ENCODE data around the gene TUBA4A. TPM values are rescaled to one million over a fixed set of nuclear protein-coding genes. Genes with fewer than 3 reads are reported as not detected.

TUBA4A gene
- polyA plus RNA-seq, 1 donor (not counting 4 experiments of a cell fraction or from before 2014, with no cell fraction given), result 524 TPM

DNA sequence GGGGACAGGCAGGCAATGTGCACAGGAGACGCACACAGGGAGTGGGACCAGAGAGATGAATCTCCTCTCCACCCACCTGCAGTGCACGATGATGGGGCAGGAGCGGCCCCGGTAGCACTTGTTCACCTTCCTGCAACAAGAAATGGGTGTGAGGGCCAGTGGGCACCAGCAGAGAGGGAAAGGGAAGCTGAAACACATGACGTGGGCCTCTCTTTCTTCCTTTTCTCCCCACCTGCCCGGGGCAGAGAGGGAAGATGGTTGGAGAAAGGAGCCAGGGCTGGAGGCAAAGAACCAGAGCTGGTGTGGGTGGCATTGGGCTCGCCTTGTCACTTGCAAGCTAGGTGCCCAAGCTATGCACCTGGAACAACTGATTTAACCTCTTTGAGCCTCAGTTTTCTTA lies 37.7 kb upstream of the TUBA4A start:
- no peaks in the 10 kb centered on the region for H3K36me3 ChIP-seq (ENCODE audit: control insufficient read depth in 2 of 2, extremely low read depth in 1 of 2, insufficient read depth in 2 of 2, low read length in 2 of 2)
- no peaks in the 10 kb centered on the region for H3K79me2 ChIP-seq (ENCODE audit: control insufficient read depth, insufficient read depth, low read length)
- H2AFZ ChIP-seq (ENCODE audit: control insufficient read depth, low read length), result no peak overlapping the region
- DNase-seq (ENCODE audit: low read depth, low spot score), result no peak
- TF ChIP-seq EZH2 (IDR thresholded peaks at IDR 0.05; ENCODE audit: low read length), result no peak
- no peak overlapping the region for H3K9ac ChIP-seq (ENCODE audit: control insufficient read depth, extremely low read depth, insufficient read depth, low read length)
- H3K27me3 ChIP-seq (ENCODE audit: control insufficient read depth, extremely low read depth, insufficient read depth, low read length), result no peaks in the 10 kb centered on the region
- no peak overlapping the region for H3K4me2 ChIP-seq (ENCODE audit: control insufficient read depth, extremely low read depth, insufficient read depth, low read depth, low read length)
- no peaks in the 10 kb centered on the region for H3K9me1 ChIP-seq (ENCODE audit: control insufficient read depth, extremely low read depth, insufficient read depth, low read length)
- FAIRE-seq, result no peak
- dilution Hi-C loops (cut with MboI; ENCODE audit: extremely low pct_ligation_motif_present, low sequenced_read_pairs), result no loop called here
- no peak overlapping the region for H3K27ac ChIP-seq (ENCODE audit: control insufficient read depth, insufficient read depth, low read length)
- peaks cover 22% of the 10 kb centered on the region for H3K4me1 ChIP-seq (ENCODE audit: control insufficient read depth, extremely low read depth, insufficient read depth, low read length)
- no peaks in the 10 kb centered on the region for H4K20me1 ChIP-seq (ENCODE audit: control insufficient read depth, extremely low read depth, insufficient read depth, low read length)
- H3K4me3 ChIP-seq (ENCODE audit: control insufficient read depth in 2 of 3, extremely low read depth in 1 of 3, insufficient read depth in 2 of 3, low read depth in 1 of 3, low read length in 3 of 3), result no peak overlapping the region
- H3K9me3 ChIP-seq (ENCODE audit: control insufficient read depth, low read depth, low read length), result no peaks in the 10 kb centered on the region

DNA sequence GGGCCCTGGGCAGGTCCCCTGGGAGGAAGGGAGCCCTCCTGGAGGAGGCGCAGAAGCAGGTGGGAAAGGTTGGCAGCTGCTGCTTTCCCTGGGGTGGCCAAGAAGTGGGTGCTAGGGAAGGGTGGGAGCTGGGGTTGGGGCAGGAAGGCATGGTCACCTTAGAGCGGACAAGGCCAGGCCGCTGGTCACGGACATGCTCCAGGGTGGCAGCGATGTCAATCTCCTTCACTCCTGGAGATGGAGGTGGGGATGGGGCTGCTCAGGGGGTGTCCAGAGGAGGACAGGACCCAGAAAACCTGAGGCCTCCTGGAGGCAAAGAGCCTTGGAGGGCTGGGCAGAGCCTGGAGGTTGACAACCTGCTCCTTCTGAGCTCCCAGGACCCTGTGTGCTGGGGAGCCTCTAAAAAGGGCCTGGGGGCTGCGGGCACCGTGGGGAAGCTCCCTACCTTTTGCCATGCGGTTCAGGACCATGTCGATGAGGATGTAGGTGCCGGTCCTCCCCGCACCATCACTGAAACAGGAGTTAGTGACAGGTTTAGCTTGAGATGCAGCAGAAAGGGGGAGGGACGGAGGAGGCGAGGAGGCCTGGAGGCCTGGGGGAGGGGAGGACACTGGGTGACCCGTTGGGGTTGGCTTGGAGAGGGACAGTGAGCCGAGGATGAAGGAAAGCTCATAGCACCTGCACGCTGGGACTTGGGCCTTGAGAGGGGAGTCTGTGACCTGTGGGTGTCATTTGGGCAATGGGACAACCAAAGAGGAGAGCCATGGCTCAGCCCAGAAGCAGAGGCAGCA lies 36.9 kb upstream of the TUBA4A start:
- dilution Hi-C loops (cut with MboI; ENCODE audit: extremely low pct_ligation_motif_present, low sequenced_read_pairs), result no loop called here

More for the DNA sequence above, 36.9 kb upstream of the TUBA4A start:
- H3K27ac ChIP-seq (ENCODE audit: control insufficient read depth, insufficient read depth, low read length), result no peak overlapping the region
- FAIRE-seq (no peak), DNase-seq (ENCODE audit: low read depth, low spot score) (no peak)
- TF ChIP-seq EZH2 (IDR thresholded peaks at IDR 0.05; ENCODE audit: low read length), result no peak
- TF ChIP-seq, protein P1, sequence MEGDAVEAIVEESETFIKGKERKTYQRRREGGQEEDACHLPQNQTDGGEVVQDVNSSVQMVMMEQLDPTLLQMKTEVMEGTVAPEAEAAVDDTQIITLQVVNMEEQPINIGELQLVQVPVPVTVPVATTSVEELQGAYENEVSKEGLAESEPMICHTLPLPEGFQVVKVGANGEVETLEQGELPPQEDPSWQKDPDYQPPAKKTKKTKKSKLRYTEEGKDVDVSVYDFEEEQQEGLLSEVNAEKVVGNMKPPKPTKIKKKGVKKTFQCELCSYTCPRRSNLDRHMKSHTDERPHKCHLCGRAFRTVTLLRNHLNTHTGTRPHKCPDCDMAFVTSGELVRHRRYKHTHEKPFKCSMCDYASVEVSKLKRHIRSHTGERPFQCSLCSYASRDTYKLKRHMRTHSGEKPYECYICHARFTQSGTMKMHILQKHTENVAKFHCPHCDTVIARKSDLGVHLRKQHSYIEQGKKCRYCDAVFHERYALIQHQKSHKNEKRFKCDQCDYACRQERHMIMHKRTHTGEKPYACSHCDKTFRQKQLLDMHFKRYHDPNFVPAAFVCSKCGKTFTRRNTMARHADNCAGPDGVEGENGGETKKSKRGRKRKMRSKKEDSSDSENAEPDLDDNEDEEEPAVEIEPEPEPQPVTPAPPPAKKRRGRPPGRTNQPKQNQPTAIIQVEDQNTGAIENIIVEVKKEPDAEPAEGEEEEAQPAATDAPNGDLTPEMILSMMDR (optimal IDR thresholded peaks at IDR 0.05 in 1 of 3, IDR thresholded peaks at IDR 0.05 in 1 of 3, conservative IDR thresholded peaks at IDR 0.05 in 1 of 3; ENCODE audit: extremely low read depth in 1 of 3, insufficient read depth in 2 of 3, low read length in 3 of 3), result no peak
- no peak overlapping the region for H2AFZ ChIP-seq (ENCODE audit: control insufficient read depth, low read length)
- no peaks in the 10 kb centered on the region for H3K79me2 ChIP-seq (ENCODE audit: control insufficient read depth, insufficient read depth, low read length)
- H3K36me3 ChIP-seq (ENCODE audit: control insufficient read depth in 2 of 2, extremely low read depth in 1 of 2, insufficient read depth in 2 of 2, low read length in 2 of 2), result no peaks in the 10 kb centered on the region
- peaks cover 28% of the 10 kb centered on the region for H3K4me1 ChIP-seq (ENCODE audit: control insufficient read depth, extremely low read depth, insufficient read depth, low read length)
- H3K9me1 ChIP-seq (ENCODE audit: control insufficient read depth, extremely low read depth, insufficient read depth, low read length), result no peaks in the 10 kb centered on the region
- H3K4me2 ChIP-seq (ENCODE audit: control insufficient read depth, extremely low read depth, insufficient read depth, low read depth, low read length), result no peak overlapping the region
- H3K27me3 ChIP-seq (ENCODE audit: control insufficient read depth, extremely low read depth, insufficient read depth, low read length), result no peaks in the 10 kb centered on the region
- H3K9me3 ChIP-seq (ENCODE audit: control insufficient read depth, low read depth, low read length), result no peaks in the 10 kb centered on the region
- H3K4me3 ChIP-seq (ENCODE audit: control insufficient read depth in 2 of 3, extremely low read depth in 1 of 3, insufficient read depth in 2 of 3, low read depth in 1 of 3, low read length in 3 of 3), result no peak overlapping the region
- no peak overlapping the region for H3K9ac ChIP-seq (ENCODE audit: control insufficient read depth, extremely low read depth, insufficient read depth, low read length)
- H4K20me1 ChIP-seq (ENCODE audit: control insufficient read depth, extremely low read depth, insufficient read depth, low read length), result no peaks in the 10 kb centered on the region

All from keratinocyte (primary cell).